OCI-LY3 (cell line): ENCODE data around the gene TCF3.
"Not testable (repeated sequence)": the region's sequence is repeated elsewhere in the genome, so short reads cannot be mapped to it uniquely, and the experiment has no call there.

ENCODE experiments used
- H2AFZ ChIP-seq: fragments of 200-600, 300-600 bp; shearing (Covaris generic); 2 replicates; pipeline ENCODE4 v1.6.0; 2014; ENCODE audit warnings: antibody characterized with exemption, low read depth, low read length
- H3K27ac ChIP-seq: fragments of 200-600, 300-600 bp; sonication (generic); 2 replicates; pipeline ENCODE4 v1.5.1; 2014; ENCODE audit warnings: mild to moderate bottlenecking, low read length, moderate library complexity, mixed read lengths
- H3K27me3 ChIP-seq: fragments of 200-600, 300-600 bp; sonication (generic); 2 replicates; pipeline ENCODE4 v1.6.1; 2014; ENCODE audit warnings: low read depth, low read length, mixed read lengths
- H3K36me3 ChIP-seq: fragments of 200-600, 300-600 bp; sonication (generic); replicated peaks from 2 replicates; pipeline ENCODE3; 2014; ENCODE audit warnings: low read depth, low read length, mixed read lengths
- H3K4me1 ChIP-seq: fragments of 300-600, 200-600 bp; sonication (generic); 2 replicates; pipeline ENCODE4 v1.6.1; 2014; ENCODE audit warnings: low read length, mixed read lengths
- H3K4me2 ChIP-seq: fragments of 200-600, 300-600 bp; sonication (generic); 2 replicates; pipeline ENCODE4 v1.6.1; 2014; ENCODE audit warnings: low read length, mixed read lengths
- H3K4me3 ChIP-seq: fragments of 300-600, 200-600 bp; sonication (generic); 2 replicates; pipeline ENCODE4 v1.5.1; 2014; ENCODE audit warnings: antibody characterized with exemption, mild to moderate bottlenecking, low read length, moderate library complexity
- H3K79me2 ChIP-seq: fragments of 300-600, 200-600 bp; shearing (Covaris generic); 2 replicates; pipeline ENCODE4 v1.6.1; 2014; ENCODE audit warnings: mild to moderate bottlenecking, low read length, mixed read lengths
- H3K9ac ChIP-seq: fragments of 300-600, 200-600 bp; shearing (Covaris generic); 2 replicates; pipeline ENCODE4 v1.6.0; 2014; ENCODE audit warnings: mild to moderate bottlenecking, low read length, moderate library complexity
- H3K9me3 ChIP-seq: fragments of 200-600, 300-600 bp; shearing (Covaris generic); 2 replicates; pipeline ENCODE4 v1.6.1; 2014; ENCODE audit warnings: low read length, mixed read lengths; ENCODE audit not compliant: insufficient read depth
- H4K20me1 ChIP-seq: fragments of 200-600, 300-600 bp; sonication (generic); 2 replicates; pipeline ENCODE4 v1.6.1; 2016; ENCODE audit warnings: low read length, mixed read lengths; ENCODE audit not compliant: insufficient read depth
- EZH2phosphoT487 ChIP-seq: fragments of 200-600 bp; shearing (Covaris generic); IDR thresholded peaks from 2 replicates; pipeline ENCODE4 v1.6.1; 2018; ENCODE audit warnings: antibody characterized with exemption, mixed run types, low read depth
- TF ChIP-seq, protein P1 (sequence below): fragments of 200-600, 300-600 bp; sonication (generic); IDR thresholded peaks from 2 replicates; pipeline ENCODE4 v1.5.1; 2014; ENCODE audit warnings: antibody characterized with exemption, low read length, low read depth

TCF3 gene

DNA sequence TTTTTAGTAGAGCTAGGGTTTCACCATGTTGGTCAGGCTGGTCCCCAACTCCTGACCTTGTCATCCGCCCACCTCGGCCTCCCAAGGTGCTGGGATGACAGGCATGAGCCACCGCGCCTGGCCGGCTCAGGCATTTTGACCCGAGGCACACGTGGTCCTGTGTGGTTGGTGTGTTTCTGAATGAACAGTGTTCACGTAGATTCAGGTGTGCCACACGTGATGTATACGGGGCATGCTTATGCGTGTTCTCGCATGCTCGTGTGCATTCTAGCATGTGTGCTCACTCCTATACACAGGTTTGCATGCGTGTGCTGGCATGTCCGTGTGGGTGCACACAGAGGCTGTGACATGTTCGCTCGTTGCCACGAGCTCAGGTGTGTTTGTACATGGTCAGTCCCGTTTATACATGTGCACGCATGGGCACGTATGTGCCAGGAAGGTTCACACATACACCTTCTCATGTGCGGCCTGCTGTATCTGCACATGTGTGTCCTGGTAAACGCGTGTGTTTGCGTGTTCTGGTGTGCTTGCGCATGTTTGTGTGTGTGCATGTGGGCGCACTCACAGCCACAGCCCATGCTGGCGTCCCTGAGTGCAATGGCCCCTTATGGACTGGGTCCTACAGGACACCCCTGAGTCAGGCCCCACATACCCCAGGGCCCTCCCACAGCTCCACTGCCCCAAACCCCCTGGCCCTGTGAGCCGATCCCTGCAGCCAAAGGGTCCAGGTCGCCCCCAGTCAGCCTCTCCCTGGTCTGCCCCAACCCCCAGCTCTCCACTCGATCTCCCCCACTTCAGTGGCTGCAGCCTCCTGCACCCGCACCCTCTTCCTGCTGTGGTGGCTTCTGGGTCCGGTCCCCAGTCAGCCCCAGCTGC lies 20.6 kb upstream of the TCF3 start:
- Histone ChIP-seq H2AFZ (no peak overlapping the region), H3K27me3 (peaks cover 11% of the 10 kb centered on the region), H4K20me1 (no peaks in the 10 kb centered on the region), H3K36me3 (no peaks in the 10 kb centered on the region), H3K4me2 (no peak overlapping the region), H3K27ac (no peak overlapping the region), H3K9ac (no peak overlapping the region), H3K9me3 (no peaks in the 10 kb centered on the region), H3K4me3 (no peak overlapping the region), H3K4me1 (peaks cover 21% of the 10 kb centered on the region), H3K79me2 (no peaks in the 10 kb centered on the region)
- no peak for TF ChIP-seq EZH2phosphoT487
- TF ChIP-seq, protein P1, sequence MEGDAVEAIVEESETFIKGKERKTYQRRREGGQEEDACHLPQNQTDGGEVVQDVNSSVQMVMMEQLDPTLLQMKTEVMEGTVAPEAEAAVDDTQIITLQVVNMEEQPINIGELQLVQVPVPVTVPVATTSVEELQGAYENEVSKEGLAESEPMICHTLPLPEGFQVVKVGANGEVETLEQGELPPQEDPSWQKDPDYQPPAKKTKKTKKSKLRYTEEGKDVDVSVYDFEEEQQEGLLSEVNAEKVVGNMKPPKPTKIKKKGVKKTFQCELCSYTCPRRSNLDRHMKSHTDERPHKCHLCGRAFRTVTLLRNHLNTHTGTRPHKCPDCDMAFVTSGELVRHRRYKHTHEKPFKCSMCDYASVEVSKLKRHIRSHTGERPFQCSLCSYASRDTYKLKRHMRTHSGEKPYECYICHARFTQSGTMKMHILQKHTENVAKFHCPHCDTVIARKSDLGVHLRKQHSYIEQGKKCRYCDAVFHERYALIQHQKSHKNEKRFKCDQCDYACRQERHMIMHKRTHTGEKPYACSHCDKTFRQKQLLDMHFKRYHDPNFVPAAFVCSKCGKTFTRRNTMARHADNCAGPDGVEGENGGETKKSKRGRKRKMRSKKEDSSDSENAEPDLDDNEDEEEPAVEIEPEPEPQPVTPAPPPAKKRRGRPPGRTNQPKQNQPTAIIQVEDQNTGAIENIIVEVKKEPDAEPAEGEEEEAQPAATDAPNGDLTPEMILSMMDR = no peak

DNA sequence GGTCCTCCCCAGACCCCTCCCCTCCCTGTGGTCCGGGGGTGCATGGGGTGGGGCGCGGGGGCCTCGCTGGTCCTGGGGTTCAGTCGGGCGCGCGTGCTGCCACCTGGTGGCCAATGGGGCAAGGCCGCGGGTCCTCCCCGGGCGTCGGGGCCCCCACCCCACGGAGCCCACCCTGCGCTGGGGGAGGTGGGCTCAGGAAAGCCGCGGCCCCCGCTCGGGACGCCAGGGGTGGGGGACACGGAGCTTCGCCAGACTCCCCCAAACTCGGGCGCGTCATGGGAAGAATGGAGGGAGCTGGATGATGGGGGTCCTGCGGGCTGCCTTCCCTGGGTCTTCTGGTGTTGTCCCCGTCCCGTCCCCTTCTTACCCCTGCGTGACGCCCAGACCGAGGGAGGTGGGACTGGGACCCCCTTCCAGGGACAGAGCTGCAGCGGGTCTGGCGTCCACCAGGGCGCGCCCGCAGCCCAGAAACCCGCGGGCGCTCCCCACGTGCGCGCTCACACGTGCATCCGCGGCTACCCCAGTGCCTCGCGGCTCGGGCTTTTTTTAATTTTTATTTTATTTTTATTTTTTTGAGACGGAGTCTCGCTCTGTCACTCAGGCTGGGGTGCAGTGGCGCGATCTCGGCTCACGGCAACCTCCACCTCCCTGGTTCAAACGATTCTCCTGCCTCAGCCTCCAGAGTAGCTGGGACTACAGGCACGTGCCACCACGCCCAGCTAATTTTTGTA lies 19.8 kb upstream of the TCF3 start:
- peak overlapping the region; percentile 35; the same call in 1 of the 2 replicates for H3K27ac ChIP-seq
- peaks cover 28% of the 10 kb centered on the region for H3K4me1 ChIP-seq
- no peaks in the 10 kb centered on the region for H4K20me1 ChIP-seq
- no peaks in the 10 kb centered on the region for H3K9me3 ChIP-seq
- peak overlapping the region; percentile 77 for H3K4me3 ChIP-seq
- TF ChIP-seq, protein P1 = peak; percentile 87
- TF ChIP-seq EZH2phosphoT487 = no peak
- peak overlapping the region; percentile 92 for H3K4me2 ChIP-seq
- H3K79me2 ChIP-seq = no peaks in the 10 kb centered on the region
- peak overlapping the region; percentile 74; the same call in 1 of the 2 replicates for H2AFZ ChIP-seq
- no peaks in the 10 kb centered on the region for H3K36me3 ChIP-seq
- peak overlapping the region; percentile 77 for H3K9ac ChIP-seq
- peaks cover 4% of the 10 kb centered on the region; the same call in 1 of the 2 replicates for H3K27me3 ChIP-seq

DNA sequence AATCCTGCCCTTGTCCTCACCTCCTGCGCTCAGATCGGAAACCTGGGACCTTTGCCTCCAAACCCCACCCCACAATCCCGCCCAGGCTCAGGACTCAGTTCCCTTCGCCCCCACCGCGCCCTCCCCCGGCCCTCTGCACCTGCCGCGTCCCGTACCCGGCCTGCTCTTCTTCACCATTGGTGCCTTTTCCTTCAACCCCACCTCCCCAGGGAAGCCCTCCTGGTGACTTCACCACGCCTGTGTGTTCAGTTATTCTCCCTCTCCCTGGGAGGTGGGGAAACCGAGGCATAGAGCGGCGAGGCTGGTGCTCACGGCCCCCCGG lies 19.3 kb upstream of the TCF3 start:
- Histone ChIP-seq H3K27ac (0 out of 2 replicates have a peak overlapping the region, but pooled peaks have one; percentile 5), H3K9ac (peak overlapping the region; percentile 77), H3K9me3 (no peaks in the 10 kb centered on the region), H3K4me1 (peaks cover 31% of the 10 kb centered on the region), H3K79me2 (no peaks in the 10 kb centered on the region), H3K36me3 (no peaks in the 10 kb centered on the region), H2AFZ (peak overlapping the region; percentile 74; the same call in 1 of the 2 replicates), H4K20me1 (no peaks in the 10 kb centered on the region), H3K4me3 (peak overlapping the region; percentile 77), H3K27me3 (no peaks in the 10 kb centered on the region), H3K4me2 (peak overlapping the region; percentile 92)
- TF ChIP-seq, protein P1 = no peak
- no peak for TF ChIP-seq EZH2phosphoT487

DNA sequence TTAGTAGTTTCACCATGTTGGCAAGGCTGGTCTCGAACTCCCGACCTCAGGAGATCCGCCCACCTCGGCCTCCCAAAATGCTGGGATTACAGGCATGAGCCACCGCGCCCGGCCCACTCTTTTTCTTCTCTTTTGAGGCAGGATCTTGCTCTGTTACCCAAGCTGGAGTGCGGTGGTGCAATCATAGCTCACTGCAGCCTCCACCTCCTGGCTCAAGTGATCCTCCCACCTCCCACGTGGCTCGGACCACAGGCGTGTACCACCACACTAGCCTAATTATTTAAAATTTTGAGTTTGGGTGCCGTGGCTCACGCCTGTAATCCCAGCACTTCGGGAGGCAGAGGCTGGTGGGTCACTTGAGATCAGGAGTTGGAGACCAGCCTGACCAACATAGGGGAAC lies 18.3 kb upstream of the TCF3 start:
- H4K20me1 ChIP-seq, H2AFZ ChIP-seq, H3K79me2 ChIP-seq, H3K4me2 ChIP-seq, H3K36me3 ChIP-seq, H3K27me3 ChIP-seq, H3K4me3 ChIP-seq, H3K9ac ChIP-seq, H3K27ac ChIP-seq, H3K9me3 ChIP-seq: not testable (repeated sequence)
- H3K4me1 ChIP-seq = peaks cover 41% of the 10 kb centered on the region
